Natural killer cell (primary cell): Measurements from ENCODE around the gene PAN2. TPM values are rescaled to one million over a fixed set of nuclear protein-coding genes. Genes with fewer than 3 reads are reported as not detected.
"Not testable (repeated sequence)": the region's sequence is repeated elsewhere in the genome, so short reads cannot be mapped to it uniquely, and the experiment has no call there.

Source experiments
- ATAC-seq, 3 donors: fragments of 150-1000 bp in 2 of 3; fragments of 200-7000 bp in 1 of 3; cut with Tn5 transposase; 1 replicate in 1 of 3; 2 replicates in 2 of 3; pipeline ENCODE4 v1.10.0; 2021; ENCODE audit warnings: mild to moderate bottlenecking in 2 of 3, moderate library complexity in 2 of 3
- DNase-seq, 2 donors: peaks; one replicate each; pipeline versions ENCODE4 v3.0.0 to v3.0.0-alpha.2; 2013 to 2021; ENCODE audit warnings: mixed read lengths in 1 of 2
- H3K27ac ChIP-seq: one replicate; pipeline ENCODE4 v1.5.1; 2013; ENCODE audit warnings: mild to moderate bottlenecking, low read length
- H3K27me3 ChIP-seq: one replicate; pipeline ENCODE4 v1.6.1; 2013; ENCODE audit warnings: low read length; ENCODE audit not compliant: control insufficient read depth, insufficient read depth
- H3K36me3 ChIP-seq: one replicate; pipeline ENCODE4 v1.6.1; 2013; ENCODE audit warnings: low read length; ENCODE audit not compliant: control insufficient read depth, insufficient read depth
- H3K4me1 ChIP-seq: one replicate; pipeline ENCODE4 v1.6.1; 2013; ENCODE audit warnings: low read length; ENCODE audit not compliant: control insufficient read depth, insufficient read depth
- H3K4me3 ChIP-seq: one replicate; pipeline ENCODE4 v1.5.1; 2013; ENCODE audit warnings: low read length
- H3K9me3 ChIP-seq: one replicate; pipeline ENCODE4 v1.6.1; 2013; ENCODE audit warnings: low read length; ENCODE audit not compliant: control insufficient read depth, insufficient read depth
- H3K27ac Mint-ChIP-seq, 2 donors: one replicate each; pipeline ENCODE4 v1.8.0; 2022; ENCODE audit warnings: mild to moderate bottlenecking in 2 of 2, mixed read lengths in 2 of 2, moderate library complexity in 1 of 2
- H3K27me3 Mint-ChIP-seq, 2 donors: one replicate each; pipeline ENCODE4 v1.8.0; 2022; ENCODE audit warnings: low read depth in 2 of 2, mixed read lengths in 2 of 2
- H3K36me3 Mint-ChIP-seq: one replicate; pipeline ENCODE4 v1.8.0; 2022; ENCODE audit warnings: mixed read lengths
- H3K4me1 Mint-ChIP-seq, 2 donors: one replicate each; pipeline ENCODE4 v1.8.0; 2022; ENCODE audit warnings: mixed read lengths in 2 of 2
- H3K4me3 Mint-ChIP-seq: one replicate; pipeline ENCODE4 v1.8.0; 2022; ENCODE audit warnings: mild to moderate bottlenecking, moderate library complexity, mixed read lengths
- H3K9me3 Mint-ChIP-seq, 2 donors: one replicate each; pipeline ENCODE4 v1.8.0; 2022; ENCODE audit warnings: mixed read lengths in 2 of 2
- WGBS: methylation state at CpG from one replicate; pipeline ENCODE4 v1.1.7; 2013; ENCODE audit warnings: missing lambda C conversion rate; ENCODE audit not compliant: insufficient coverage; 5-methylcytosine and 5-hydroxymethylcytosine counted together
- intact Hi-C: fragments of 100-400 bp; cut with micrococcal nuclease; formaldehyde crosslinking; loops from one replicate; pipeline ENCODE4 v1.14.2; 2022
- total RNA-seq, 4 donors: library from RNA; stranded (reverse); fragments of 120-200 nt in 1 of 4; gene quantifications; one replicate each; pipeline versions ENCODE4 v1.2.3 to v1.2.4, GENCODE V29; 2013 to 2022
- TF ChIP-seq, protein P1 (sequence below): fragments of 200-600 bp; IDR thresholded peaks from one replicate; pipeline ENCODE4 v1.8.0; 2022; ENCODE audit warnings: antibody characterized with exemption

Gene PAN2
- total RNA-seq, 3 donors from 2014 or later (not counting 1 experiment from before 2014, with no cell fraction given): 86.2 to 117 (median 95.7) TPM

- TF ChIP-seq, protein P1, sequence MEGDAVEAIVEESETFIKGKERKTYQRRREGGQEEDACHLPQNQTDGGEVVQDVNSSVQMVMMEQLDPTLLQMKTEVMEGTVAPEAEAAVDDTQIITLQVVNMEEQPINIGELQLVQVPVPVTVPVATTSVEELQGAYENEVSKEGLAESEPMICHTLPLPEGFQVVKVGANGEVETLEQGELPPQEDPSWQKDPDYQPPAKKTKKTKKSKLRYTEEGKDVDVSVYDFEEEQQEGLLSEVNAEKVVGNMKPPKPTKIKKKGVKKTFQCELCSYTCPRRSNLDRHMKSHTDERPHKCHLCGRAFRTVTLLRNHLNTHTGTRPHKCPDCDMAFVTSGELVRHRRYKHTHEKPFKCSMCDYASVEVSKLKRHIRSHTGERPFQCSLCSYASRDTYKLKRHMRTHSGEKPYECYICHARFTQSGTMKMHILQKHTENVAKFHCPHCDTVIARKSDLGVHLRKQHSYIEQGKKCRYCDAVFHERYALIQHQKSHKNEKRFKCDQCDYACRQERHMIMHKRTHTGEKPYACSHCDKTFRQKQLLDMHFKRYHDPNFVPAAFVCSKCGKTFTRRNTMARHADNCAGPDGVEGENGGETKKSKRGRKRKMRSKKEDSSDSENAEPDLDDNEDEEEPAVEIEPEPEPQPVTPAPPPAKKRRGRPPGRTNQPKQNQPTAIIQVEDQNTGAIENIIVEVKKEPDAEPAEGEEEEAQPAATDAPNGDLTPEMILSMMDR: no peak
- Histone ChIP-seq H3K4me1 (peaks cover 17% of the 10 kb centered on the region), H3K36me3 (peaks cover 25% of the 10 kb centered on the region), H3K9me3 (no peaks in the 10 kb centered on the region), H3K27ac (no peak overlapping the region), H3K27me3 (no peaks in the 10 kb centered on the region), H3K4me3 (peak overlapping the region; percentile 80)
- no peak for DNase-seq
- intact Hi-C loops: no loop called here
- no peak for ATAC-seq
- Mint-ChIP-seq H3K36me3 (no peaks in the 10 kb centered on the region), H3K4me3 (peak overlapping the region; percentile 97), H3K27ac (peak overlapping the region; percentile 88 to 91), H3K27me3 (no peaks in the 10 kb centered on the region), H3K9me3 (no peaks in the 10 kb centered on the region), H3K4me1 (peaks cover 21 to 24% of the 10 kb centered on the region in 2 donors)
- WGBS: 4% methylated on average over 1 of the region's 1 CpG
Observed at GRCh38 chr12:56358836-56359532, 25.2 kb upstream of the PAN2 start.

GRCh38 chr12:56351325-56351724 is 17.5 kb upstream of the PAN2 start:
- Histone ChIP-seq H3K4me3 (no peak overlapping the region), H3K9me3 (no peaks in the 10 kb centered on the region), H3K27ac (no peak overlapping the region), H3K27me3 (no peaks in the 10 kb centered on the region), H3K36me3 (peaks cover 83% of the 10 kb centered on the region), H3K4me1 (no peaks in the 10 kb centered on the region)
- H3K9me3 Mint-ChIP-seq: no peaks in the 10 kb centered on the region
- H3K4me1 Mint-ChIP-seq: no peaks in the 10 kb centered on the region
- TF ChIP-seq, protein P1: no peak
- no peaks in the 10 kb centered on the region for H3K27me3 Mint-ChIP-seq
- WGBS: 96% methylated on average over 2 of the region's 2 CpGs
- H3K27ac Mint-ChIP-seq: no peak overlapping the region
- no peak for ATAC-seq
- no peak overlapping the region for H3K4me3 Mint-ChIP-seq
- no peak for DNase-seq
- intact Hi-C loops: no loop called here
- H3K36me3 Mint-ChIP-seq: peaks cover 11% of the 10 kb centered on the region

DNA sequence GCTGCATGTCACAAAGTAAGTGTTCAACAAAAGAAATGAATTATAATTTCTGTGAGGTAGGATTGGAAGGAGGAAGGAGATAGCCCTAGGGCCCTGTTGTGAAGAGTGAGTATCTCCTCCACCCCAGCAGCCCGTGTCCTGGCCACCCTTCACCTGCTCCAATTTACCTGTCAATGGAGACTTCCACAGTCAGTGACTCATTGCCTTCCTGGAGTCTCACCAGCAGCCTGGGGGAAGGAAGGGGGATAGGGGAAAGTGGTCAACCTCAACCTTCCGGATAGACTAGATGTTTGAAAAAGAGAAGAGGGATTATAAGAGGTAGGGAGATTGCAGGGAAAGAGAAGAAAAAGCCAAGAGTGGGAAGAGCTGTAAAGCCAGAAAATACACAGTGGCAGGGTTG is 16.9 kb upstream of the PAN2 start:
- no peak for ATAC-seq
- no peaks in the 10 kb centered on the region for H3K27me3 ChIP-seq
- no peak overlapping the region for H3K27ac ChIP-seq
- TF ChIP-seq, protein P1: no peak
- Mint-ChIP-seq H3K36me3 (peaks cover 11% of the 10 kb centered on the region), H3K4me1 (no peaks in the 10 kb centered on the region), H3K27ac (peak overlapping the region in 1 of 2 donors; percentile 32), H3K4me3 (no peak overlapping the region), H3K27me3 (no peaks in the 10 kb centered on the region), H3K9me3 (no peaks in the 10 kb centered on the region)
- 100% methylated on average over 1 of the region's 2 CpGs for WGBS
- H3K4me3 ChIP-seq: no peak overlapping the region
- no peak for DNase-seq
- H3K9me3 ChIP-seq: no peaks in the 10 kb centered on the region
- H3K4me1 ChIP-seq: no peaks in the 10 kb centered on the region
- H3K36me3 ChIP-seq: peaks cover 83% of the 10 kb centered on the region
- intact Hi-C loops: no loop called here

- Mint-ChIP-seq H3K27me3 (no peaks in the 10 kb centered on the region), H3K4me1 (peaks cover 0 to 3% of the 10 kb centered on the region in 2 donors), H3K4me3 (no peak overlapping the region), H3K27ac (no peak overlapping the region), H3K36me3 (peaks cover 11% of the 10 kb centered on the region), H3K9me3 (no peaks in the 10 kb centered on the region)
- TF ChIP-seq, protein P1: no peak
- no peaks in the 10 kb centered on the region for H3K4me1 ChIP-seq
- H3K27me3 ChIP-seq: no peaks in the 10 kb centered on the region
- peaks cover 73% of the 10 kb centered on the region for H3K36me3 ChIP-seq
- DNase-seq (no peak), ATAC-seq (no peak)
- no peak overlapping the region for H3K4me3 ChIP-seq
- WGBS: 100% methylated on average over 5 of the region's 5 CpGs
- H3K27ac ChIP-seq: no peak overlapping the region
- H3K9me3 ChIP-seq: no peaks in the 10 kb centered on the region
- intact Hi-C loops: no loop called here
Observed at GRCh38 chr12:56348776-56349175, 15.0 kb upstream of the PAN2 start.

DNA sequence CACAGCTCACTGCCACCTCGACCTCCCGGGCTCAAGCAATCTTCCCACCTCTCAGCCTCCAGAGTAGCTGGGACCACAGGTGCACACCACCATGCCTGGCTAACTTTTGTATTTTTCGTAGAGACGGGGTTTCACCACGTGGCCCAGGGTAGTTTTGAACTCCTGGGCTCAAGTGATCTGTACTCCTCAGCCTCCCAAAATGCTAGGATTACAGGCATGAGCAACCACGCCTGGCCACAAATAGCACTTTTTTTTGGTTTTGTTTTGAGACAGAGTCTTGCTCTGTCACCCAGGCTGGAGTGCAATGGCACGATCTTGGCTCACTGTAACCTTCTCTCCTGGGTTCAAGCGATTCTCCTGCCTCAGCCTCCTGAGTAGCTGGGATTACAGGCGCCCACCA is 13.5 kb upstream of the PAN2 start:
- H3K4me1 Mint-ChIP-seq: peaks cover 0 to 11% of the 10 kb centered on the region in 2 donors
- peaks cover 21% of the 10 kb centered on the region for H3K36me3 Mint-ChIP-seq
- H3K9me3 ChIP-seq, DNase-seq, H3K4me3 ChIP-seq, H3K27ac ChIP-seq, ATAC-seq, H3K27me3 Mint-ChIP-seq, H3K4me1 ChIP-seq, H3K27me3 ChIP-seq, intact Hi-C loops, H3K27ac Mint-ChIP-seq, H3K4me3 Mint-ChIP-seq, H3K9me3 Mint-ChIP-seq: not testable (repeated sequence)
- 88% methylated on average over 9 of the region's 9 CpGs for WGBS
- H3K36me3 ChIP-seq: peaks cover 72% of the 10 kb centered on the region
